Skin of body (tissue), 2 donors: ENCODE measurements around the gene SGTB. TPM values are rescaled to one million over a fixed set of nuclear protein-coding genes. Genes with fewer than 3 reads are reported as not detected.

ENCODE experiments used
- DNase-seq: peaks from one replicate; lab custom pipeline; 2025; lab: John Stamatoyannopoulos, UW
- total RNA-seq: library from RNA; depleted of rRNA; stranded (reverse); fragments of >200 nt; gene quantifications from one replicate; pipeline ENCODE4 v1.2.3, GENCODE V29; 2014

SGTB gene, protein sequence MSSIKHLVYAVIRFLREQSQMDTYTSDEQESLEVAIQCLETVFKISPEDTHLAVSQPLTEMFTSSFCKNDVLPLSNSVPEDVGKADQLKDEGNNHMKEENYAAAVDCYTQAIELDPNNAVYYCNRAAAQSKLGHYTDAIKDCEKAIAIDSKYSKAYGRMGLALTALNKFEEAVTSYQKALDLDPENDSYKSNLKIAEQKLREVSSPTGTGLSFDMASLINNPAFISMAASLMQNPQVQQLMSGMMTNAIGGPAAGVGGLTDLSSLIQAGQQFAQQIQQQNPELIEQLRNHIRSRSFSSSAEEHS
- 7.3 TPM for total RNA-seq

- peak; percentile 72 for DNase-seq
Measured at GRCh38 chr5:65721720-65722574, at the start of gene SGTB, which contains the start of gene NLN. SGTB (minus strand) TSS chr5:65722109; CDS start chr5:65720807, 1,302 bp downstream. NLN (plus strand) TSS chr5:65722205; CDS start chr5:65722374, 169 bp downstream.

- DNase-seq = no peak
Measured at GRCh38 chr5:65771266-65771665, 49.4 kb upstream of the SGTB start.

- DNase-seq = no peak
Measured at GRCh38 chr5:65769539-65769938, 47.6 kb upstream of the SGTB start.

GRCh38 chr5:65768723-65769346, 46.9 kb upstream of the SGTB start:
- DNase-seq = no peak

DNA sequence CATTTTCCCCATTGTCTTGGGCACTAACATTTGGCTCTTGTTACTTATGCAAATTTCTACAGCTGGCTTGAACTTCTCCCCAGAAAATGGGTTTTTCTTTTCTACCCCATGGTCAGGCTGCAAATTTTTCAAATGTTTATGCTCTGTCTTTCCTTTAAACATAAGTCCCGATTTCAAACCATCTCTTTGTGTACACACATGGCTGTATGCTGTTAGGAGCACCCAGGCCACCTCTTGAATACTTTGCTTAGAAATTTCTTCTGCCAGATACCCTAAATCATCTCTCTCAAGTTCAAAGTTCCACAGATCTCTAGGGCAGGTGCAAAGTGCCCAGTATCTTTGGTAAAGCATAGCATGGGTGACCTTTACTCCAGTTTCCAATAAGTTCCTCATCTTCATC, 45.7 kb upstream of the SGTB start:
- DNase-seq = no peak

DNA sequence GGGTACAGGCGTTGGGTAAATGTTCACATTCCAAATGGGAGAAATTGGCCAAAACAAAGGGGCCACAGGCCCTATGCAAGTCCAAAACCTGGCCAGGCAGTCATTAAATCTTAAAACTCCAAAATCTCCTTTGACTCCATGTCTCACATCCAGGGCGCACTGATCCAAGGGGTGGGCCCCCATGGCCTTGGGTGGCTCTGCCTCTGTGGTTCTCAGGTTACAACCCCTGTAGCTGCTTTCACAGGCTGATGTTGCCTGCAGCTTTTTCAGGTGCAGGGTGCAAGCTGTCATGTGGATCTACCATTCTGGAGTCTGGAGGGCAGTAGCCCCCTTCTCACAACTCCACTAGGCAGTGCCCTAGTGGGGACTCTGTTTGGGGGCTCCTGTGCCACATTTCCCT, 44.9 kb upstream of the SGTB start:
- DNase-seq = no peak

DNA sequence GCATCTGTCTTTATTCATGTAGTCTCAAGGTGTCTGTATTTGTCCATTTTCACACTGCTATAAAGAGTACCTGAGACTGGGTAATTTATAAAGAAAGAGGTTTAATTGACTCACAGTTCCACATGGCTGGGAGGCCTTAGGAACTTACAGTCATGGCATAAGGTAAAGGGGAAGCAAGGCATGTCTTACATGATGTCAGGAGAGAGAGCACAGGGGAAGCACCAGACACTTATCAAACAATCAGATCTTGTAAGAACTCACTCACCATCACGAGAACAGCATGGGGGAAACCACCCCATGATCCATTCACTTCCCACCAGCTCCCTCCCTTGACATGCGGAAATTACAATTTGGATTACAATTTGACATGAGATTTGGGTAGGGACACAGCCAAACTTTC, 44.3 kb upstream of the SGTB start:
- no peak for DNase-seq

DNA sequence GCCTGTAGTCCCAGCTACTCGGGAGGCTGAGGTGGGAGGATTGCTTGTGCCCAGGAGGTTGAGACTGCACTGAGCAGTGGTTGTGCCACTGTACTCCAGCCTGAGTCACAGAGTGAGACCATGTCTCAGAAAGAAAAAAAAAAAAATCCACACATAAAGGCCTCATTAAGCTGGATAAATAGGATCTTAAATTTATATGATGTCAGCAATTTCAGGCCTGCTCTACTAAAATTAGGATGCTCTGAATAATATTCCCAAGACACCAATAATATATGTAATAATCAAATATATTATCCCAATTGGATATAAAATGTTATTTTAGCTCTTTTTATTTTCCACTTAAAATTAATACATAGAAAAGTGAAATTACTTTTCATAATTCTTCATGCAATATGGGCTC, 43.7 kb upstream of the SGTB start:
- no peak for DNase-seq

DNA sequence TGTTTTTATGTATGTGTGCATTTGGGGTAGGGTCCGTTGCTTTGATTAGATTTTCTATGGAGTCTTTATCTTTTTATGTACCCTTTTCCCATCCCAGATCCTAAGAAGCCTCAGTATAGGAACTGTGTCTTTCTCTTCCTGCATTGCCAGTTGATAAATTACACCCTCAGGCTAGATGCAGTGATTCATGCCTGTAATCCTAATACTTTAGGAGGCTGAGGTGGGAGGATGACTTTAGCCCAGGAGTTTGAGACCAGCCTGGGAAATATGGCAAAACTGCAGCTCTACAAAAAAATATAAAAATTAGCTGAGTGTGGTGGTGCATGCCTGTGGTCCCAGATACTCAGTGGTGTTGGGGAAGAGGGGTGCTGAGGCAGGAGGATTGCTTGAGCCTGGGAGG, 40.3 kb upstream of the SGTB start:
- DNase-seq = no peak

DNA sequence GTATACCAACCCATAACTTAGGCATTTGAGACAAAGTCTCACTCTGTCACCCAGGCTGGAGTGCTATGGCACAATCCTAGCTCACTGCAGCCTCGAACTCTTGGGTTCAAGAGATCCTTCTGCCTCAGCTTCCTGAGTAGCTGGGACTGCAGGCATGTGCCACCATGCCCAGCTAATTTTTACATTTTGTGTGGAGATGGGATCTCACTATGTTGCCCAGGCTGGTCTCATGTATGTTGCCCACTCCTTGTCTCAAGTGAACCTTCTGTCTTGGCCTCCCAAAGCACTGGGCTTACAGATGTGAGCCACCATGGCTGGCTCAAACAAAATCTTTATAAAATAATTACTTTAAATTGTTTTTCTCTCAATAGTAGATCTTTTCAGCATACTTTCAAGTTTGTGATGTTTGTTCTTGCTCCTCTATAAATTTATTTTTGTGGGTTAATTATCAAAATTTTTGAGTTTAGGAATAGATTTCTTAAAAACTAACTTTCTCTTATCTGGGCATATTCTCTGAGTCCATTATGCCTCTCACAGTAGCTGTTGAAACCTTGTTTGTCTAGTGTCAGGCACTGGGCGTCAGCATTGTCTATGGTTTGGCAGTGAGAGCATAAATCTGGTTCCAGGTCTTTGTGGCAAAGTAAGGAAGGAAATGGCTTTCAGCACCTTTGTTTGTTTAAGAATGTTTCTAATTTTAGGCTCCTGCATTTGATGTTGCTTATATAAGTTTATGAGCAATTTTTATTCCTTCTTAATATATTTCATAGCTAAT, 38.8 kb upstream of the SGTB start:
- no peak for DNase-seq

GRCh38 chr5:65758546-65759144, 36.7 kb upstream of the SGTB start:
- no peak for DNase-seq

- DNase-seq = no peak
Measured at GRCh38 chr5:65753189-65753588, 31.3 kb upstream of the SGTB start.

DNA sequence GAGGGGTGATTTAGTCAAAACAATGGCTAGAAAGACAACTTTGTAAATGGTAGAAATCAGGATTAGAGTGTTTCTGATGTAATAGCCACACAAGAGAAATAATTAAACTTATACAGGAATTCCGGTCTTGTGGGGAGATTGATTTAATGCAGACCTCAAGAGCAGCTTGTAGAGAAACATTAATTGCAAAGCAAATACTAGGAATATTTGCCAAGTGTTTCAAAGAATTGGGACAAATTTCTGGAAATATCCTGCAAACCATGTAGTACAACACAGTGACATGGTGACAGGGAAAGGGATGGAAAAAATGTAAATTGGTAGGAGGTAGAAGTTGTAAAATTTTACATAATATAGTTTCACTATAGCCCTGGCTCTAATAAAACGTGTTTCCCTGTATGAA, 29.0 kb upstream of the SGTB start:
- no peak for DNase-seq

GRCh38 chr5:65749956-65750355, 28.0 kb upstream of the SGTB start:
- no peak for DNase-seq

DNA sequence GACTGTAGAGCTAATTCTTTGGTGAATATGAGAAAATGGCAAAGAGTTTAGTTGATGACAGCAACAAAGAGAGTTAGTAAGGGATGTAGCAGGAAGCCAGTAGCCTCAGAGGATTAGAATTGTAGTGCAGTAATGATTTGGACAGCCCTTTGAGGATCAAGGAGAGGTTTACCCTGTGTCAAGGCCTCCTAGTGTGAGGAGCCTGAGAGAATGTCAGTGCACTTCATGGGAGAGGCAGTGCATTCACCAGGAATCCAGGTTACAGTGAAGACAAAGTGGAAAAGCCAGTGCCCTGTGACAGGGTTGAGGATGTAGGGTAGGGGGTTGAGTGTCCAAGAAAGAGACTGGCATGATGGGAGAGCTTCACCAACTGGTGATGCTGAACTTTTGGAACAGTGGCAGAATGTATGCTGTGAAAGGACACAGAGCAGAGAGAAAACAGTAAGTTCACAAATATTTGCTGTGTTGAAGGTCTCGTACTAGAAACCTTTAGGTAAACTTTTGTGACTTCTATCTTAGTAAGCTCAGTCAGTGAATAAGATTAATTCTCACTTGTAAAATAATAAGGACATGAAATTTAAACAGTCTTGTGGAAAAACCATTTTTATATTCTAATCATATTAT, 27.4 kb upstream of the SGTB start:
- DNase-seq = no peak

DNA sequence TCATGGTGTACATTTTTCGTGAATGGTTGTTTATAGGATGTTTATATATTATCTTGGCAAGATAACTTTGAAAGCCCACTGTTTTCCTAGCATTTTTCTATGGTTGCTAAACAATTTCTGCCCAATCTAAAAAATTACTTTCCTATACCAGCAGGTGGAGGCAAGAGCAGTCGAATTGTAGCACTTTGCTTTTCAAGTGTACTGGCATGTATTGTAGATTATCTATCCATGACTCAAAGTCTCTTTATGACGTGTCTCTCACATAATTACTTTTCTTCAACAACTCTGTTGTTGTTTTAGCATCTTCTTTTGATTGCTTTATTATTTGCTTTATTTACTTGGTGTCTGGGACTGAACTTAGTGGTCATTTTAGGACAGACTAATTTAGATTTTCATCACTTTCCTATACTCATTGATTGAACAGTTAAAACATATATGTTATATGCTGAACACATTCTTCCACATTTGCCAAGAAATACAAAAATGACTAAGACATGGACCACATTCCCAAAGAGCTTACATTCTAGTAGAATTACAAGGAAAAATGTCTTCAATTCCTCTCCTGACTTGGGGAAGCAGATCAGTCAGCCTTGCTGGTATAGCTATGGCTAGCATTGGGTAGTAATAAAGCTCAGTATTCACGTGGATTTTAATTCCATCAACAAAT, 20.8 kb upstream of the SGTB start:
- DNase-seq = peak; percentile 13

- DNase-seq = no peak
Measured at GRCh38 chr5:65739162-65739561, 17.3 kb upstream of the SGTB start.

DNA sequence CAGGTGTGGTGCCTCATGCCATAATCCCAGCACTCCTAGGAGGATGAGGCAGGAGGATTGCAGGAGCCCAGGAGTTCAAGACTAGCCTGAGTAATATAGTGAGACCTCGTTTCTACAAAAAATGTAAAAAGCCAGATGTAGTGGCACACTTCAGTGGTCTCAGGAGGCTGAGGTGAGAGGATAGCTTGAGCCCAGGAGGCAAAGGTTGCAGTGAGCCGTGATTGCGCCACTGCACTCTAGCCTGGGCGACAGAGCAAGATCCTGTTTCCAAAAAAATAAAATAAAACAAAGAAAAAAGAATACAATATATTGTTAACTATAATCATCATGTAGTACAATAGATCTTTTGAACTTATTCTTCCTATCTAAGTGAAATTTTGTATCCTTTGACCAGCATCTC, 16.4 kb upstream of the SGTB start:
- DNase-seq = no peak

DNA sequence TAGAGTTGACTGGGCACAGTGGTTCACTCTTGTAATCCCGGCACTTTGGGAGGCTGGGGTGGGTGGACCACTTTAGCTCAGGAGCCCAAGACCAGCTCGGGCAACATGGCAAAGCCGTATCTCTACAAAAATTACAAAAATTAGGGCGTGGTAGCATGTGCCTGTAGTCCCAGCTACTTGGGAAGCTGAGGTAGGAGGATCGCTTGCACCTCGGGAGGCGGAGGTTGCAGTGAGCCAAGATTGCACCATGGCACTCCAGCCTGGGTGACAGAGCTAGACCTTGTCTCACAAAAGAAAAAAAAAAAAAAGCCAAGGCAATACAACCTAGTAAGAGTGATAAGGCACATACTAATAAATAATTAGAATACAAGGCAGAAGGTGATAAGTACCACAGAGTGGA, 15.9 kb upstream of the SGTB start:
- DNase-seq = no peak

DNA sequence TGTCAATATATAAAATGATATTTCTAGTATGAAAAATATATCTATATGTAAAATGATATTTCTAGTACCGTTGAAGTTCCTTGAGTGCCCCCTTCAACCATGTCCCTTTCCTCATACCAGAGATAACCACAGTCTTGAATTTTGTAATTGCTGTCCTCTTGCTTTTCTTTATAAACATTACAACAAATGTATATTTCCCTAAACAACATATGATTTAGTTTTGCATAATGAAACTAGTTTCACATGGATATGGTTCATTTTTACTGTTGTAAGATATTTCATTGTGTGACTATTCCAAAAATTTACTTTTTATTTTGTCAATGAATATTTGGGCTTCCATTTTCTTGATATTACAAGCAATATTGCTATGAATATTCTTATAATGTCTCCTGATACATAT, 14.1 kb upstream of the SGTB start:
- no peak for DNase-seq
